ENCODE measurements around the gene CA5A. TPM values are rescaled to one million over a fixed set of nuclear protein-coding genes. Genes with fewer than 3 reads are reported as not detected.

CA5A gene
- total and polyA plus RNA-seq, 2 of the 13 experiments (the other 11 are each of a cell fraction or from before 2014, with no cell fraction given), result 66.8 to 106 TPM

DNA sequence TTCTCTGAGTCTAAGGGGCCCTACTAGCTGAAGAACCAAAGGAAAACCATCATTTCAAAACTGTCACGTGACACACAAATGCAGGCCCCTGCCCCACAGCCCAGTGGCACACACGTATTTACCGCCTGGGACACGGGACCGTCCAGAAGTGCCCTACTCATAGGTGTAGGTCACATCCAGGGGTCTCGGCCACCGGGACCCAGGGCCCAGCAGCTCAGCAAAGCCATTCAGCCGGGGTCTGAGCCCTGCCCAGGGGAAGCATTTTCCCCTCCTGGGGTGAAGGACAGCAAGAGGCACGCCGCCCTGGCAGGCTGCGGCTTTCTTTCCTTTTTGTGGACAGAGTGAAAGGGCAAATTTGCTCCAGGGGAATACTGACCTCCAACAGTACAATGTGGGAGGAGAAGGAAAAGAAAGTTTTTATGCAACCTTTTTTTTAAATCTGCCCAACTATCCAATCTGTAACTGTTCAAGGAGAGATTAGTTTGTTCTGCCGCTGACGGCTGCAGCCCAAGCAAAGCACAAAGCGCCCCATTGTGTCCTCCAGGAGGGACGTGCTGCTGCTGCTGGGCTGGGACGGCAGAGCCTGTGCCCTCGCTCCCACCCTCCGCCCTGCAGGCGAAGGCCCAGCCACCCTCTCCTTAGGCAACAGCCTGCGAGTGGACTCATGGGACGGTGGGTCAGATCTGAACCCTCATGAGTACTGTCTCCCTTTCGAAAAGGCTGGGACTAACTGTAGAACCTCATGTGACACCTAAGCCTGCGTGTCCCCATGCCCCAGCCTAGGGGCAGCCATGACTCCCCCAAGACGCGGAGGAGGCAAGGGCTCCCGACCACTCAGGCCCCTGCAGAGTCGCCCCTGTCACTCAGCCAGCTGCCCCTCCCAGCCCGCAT is 88.3 kb downstream of the CA5A start (continued):
- TF ChIP-seq ZNF446 (CRISPR knock-in tag; IDR thresholded peaks at IDR 0.05) (no peak), FOSL2 (CRISPR knock-in tag; IDR thresholded peaks at IDR 0.05) (peak; percentile 52; the same call in 1 of the 2 replicates), IRF2 (CRISPR knock-in tag; IDR thresholded peaks at IDR 0.05) (peak; percentile 66), ZNF33B (CRISPR knock-in tag; IDR thresholded peaks at IDR 0.05) (peak; percentile 81), ZNF331 (CRISPR knock-in tag; IDR thresholded peaks at IDR 0.05) (peak; percentile 72; the same call in 1 of the 2 replicates), ASH2L (IDR thresholded peaks at IDR 0.05; ENCODE audit: insufficient read length, low read depth, low read length) (peak; percentile 81), RFXANK (CRISPR knock-in tag; IDR thresholded peaks at IDR 0.05) (0 out of 2 replicates have a peak, but pooled peaks have one; percentile 53), STAG1 (CRISPR knock-in tag; IDR thresholded peaks at IDR 0.05) (peak; percentile 59), RFX3 (CRISPR knock-in tag; IDR thresholded peaks at IDR 0.05) (no peak), BRD4 (CRISPR knock-in tag; IDR thresholded peaks at IDR 0.05) (peak; percentile 94), ZNF430 (CRISPR knock-in tag; IDR thresholded peaks at IDR 0.05) (peak; percentile 96; the same call in 1 of the 2 replicates), CBX2 (IDR thresholded peaks at IDR 0.05; ENCODE audit: low read depth, low read length) (no peak), CBX2 (CRISPR knock-in tag; IDR thresholded peaks at IDR 0.05; ENCODE audit: low read depth) (no peak), GPBP1L1 (CRISPR knock-in tag; IDR thresholded peaks at IDR 0.05) (no peak), TMF1 (CRISPR knock-in tag; IDR thresholded peaks at IDR 0.05; ENCODE audit: low read depth) (peak; percentile 68), ZNF891 (CRISPR knock-in tag; IDR thresholded peaks at IDR 0.05) (0 out of 2 replicates have a peak, but pooled peaks have one; percentile 31), SAFB2 (CRISPR knock-in tag; IDR thresholded peaks at IDR 0.05; ENCODE audit: borderline replicate concordance, low read depth) (no peak), RXRA (CRISPR knock-in tag; IDR thresholded peaks at IDR 0.05) (peak; percentile 87), ZNF207 (IDR thresholded peaks at IDR 0.05; ENCODE audit: borderline replicate concordance) (no peak), ATF3 (CRISPR knock-in tag; IDR thresholded peaks at IDR 0.05) (0 out of 2 replicates have a peak, but pooled peaks have one; percentile 37), RBM22 (optimal IDR thresholded peaks at IDR 0.05; ENCODE audit: low read length) (peak; percentile 71)
- TF ChIP-seq, protein P1, sequence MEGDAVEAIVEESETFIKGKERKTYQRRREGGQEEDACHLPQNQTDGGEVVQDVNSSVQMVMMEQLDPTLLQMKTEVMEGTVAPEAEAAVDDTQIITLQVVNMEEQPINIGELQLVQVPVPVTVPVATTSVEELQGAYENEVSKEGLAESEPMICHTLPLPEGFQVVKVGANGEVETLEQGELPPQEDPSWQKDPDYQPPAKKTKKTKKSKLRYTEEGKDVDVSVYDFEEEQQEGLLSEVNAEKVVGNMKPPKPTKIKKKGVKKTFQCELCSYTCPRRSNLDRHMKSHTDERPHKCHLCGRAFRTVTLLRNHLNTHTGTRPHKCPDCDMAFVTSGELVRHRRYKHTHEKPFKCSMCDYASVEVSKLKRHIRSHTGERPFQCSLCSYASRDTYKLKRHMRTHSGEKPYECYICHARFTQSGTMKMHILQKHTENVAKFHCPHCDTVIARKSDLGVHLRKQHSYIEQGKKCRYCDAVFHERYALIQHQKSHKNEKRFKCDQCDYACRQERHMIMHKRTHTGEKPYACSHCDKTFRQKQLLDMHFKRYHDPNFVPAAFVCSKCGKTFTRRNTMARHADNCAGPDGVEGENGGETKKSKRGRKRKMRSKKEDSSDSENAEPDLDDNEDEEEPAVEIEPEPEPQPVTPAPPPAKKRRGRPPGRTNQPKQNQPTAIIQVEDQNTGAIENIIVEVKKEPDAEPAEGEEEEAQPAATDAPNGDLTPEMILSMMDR (CRISPR knock-in tag; IDR thresholded peaks at IDR 0.05), result peak; percentile 65
- TF ChIP-seq, protein P2, sequence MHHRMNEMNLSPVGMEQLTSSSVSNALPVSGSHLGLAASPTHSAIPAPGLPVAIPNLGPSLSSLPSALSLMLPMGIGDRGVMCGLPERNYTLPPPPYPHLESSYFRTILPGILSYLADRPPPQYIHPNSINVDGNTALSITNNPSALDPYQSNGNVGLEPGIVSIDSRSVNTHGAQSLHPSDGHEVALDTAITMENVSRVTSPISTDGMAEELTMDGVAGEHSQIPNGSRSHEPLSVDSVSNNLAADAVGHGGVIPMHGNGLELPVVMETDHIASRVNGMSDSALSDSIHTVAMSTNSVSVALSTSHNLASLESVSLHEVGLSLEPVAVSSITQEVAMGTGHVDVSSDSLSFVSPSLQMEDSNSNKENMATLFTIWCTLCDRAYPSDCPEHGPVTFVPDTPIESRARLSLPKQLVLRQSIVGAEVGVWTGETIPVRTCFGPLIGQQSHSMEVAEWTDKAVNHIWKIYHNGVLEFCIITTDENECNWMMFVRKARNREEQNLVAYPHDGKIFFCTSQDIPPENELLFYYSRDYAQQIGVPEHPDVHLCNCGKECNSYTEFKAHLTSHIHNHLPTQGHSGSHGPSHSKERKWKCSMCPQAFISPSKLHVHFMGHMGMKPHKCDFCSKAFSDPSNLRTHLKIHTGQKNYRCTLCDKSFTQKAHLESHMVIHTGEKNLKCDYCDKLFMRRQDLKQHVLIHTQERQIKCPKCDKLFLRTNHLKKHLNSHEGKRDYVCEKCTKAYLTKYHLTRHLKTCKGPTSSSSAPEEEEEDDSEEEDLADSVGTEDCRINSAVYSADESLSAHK (CRISPR knock-in tag; IDR thresholded peaks at IDR 0.05; ENCODE audit: borderline replicate concordance), result no peak
